RWPE1 (cell line): ENCODE results near the gene ATP2B3.

Source experiments
- CTCF ChIA-PET: fragments of 350-600 bp; sonication (Branson Sonifier 250); formaldehyde crosslinking; extraction: SDS; loops from one replicate; lab custom pipeline; 2021; lab: Yijun Ruan, JAX
- POLR2A ChIA-PET: fragments of 400-600 bp; formaldehyde crosslinking; extraction: SDS; loops from one replicate; lab custom pipeline; 2020; ENCODE audit warnings: antibody characterized with exemption; ENCODE audit not compliant: low non-redundant PET; lab: Yijun Ruan, JAX
- DNase-seq: peaks from one replicate; pipeline ENCODE4 v3.0.0; 2012; ENCODE audit warnings: low spot score
- H3K27ac ChIP-seq: fragments of 450-650 bp; 2 replicates; pipeline ENCODE4 v1.5.1; 2017
- TF ChIP-seq, protein P1 (sequence below): fragments of 450-650 bp; conservative IDR thresholded peaks from 2 replicates; pipeline ENCODE4 v1.5.1; 2017; ENCODE audit warnings: low read depth, mild to moderate bottlenecking

The ATP2B3 gene

GRCh38 chrX:153516073-153516472, 1.4 kb upstream of the ATP2B3 start:
- no peak for DNase-seq
- TF ChIP-seq, protein P1, sequence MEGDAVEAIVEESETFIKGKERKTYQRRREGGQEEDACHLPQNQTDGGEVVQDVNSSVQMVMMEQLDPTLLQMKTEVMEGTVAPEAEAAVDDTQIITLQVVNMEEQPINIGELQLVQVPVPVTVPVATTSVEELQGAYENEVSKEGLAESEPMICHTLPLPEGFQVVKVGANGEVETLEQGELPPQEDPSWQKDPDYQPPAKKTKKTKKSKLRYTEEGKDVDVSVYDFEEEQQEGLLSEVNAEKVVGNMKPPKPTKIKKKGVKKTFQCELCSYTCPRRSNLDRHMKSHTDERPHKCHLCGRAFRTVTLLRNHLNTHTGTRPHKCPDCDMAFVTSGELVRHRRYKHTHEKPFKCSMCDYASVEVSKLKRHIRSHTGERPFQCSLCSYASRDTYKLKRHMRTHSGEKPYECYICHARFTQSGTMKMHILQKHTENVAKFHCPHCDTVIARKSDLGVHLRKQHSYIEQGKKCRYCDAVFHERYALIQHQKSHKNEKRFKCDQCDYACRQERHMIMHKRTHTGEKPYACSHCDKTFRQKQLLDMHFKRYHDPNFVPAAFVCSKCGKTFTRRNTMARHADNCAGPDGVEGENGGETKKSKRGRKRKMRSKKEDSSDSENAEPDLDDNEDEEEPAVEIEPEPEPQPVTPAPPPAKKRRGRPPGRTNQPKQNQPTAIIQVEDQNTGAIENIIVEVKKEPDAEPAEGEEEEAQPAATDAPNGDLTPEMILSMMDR, result no peak
- no peak overlapping the region for H3K27ac ChIP-seq
- POLR2A ChIA-PET, result no interaction called here
- CTCF ChIA-PET, result no interaction called here

DNA sequence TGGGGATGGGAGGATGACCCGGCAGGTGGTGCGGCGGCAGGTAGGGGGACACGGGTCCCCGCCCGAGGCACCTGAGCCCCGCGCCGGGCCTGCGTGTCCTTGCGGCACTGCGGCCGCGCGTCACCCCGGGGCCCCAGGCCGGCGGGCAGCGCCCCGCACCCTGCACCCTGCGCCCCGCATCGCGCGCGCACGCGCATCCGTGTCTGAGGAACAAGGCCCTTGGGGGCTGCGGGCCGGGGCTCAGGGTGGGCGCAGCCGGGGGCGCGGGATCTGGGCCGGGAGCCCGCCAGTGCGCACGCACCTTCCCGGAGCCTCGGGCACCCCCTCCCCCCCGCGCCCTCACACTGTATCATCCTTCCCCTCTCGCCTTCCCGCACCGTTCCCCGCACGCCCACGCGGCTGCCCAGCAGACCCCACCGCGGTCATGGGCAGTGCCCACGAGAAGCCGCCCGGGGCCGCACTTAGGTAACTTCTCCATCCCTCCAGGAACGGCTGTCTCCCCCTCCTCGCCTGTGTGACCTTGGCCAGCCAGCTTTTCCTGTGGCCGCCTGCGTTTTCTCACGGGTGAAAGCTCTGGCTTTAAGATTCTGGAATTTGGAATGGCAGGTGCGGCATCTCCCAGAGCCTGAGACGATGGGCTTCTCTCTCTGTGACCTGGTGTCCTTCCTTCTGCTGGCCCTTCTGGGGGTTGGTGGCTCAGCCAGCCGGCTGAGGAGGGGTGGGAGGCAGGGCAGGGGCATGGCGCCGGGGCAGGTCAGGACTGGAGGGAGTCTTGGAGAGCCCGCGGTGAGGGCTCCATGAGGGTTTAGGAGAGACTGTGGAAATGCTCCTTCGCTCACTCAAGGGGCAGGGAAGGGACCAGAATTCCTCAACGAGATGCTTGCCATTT, 748 bp downstream of the ATP2B3 start:
- POLR2A ChIA-PET, result no interaction called here
- CTCF ChIA-PET, result no interaction called here
- TF ChIP-seq, protein P1, result no peak
- no peak overlapping the region for H3K27ac ChIP-seq
- DNase-seq, result no peak

DNA sequence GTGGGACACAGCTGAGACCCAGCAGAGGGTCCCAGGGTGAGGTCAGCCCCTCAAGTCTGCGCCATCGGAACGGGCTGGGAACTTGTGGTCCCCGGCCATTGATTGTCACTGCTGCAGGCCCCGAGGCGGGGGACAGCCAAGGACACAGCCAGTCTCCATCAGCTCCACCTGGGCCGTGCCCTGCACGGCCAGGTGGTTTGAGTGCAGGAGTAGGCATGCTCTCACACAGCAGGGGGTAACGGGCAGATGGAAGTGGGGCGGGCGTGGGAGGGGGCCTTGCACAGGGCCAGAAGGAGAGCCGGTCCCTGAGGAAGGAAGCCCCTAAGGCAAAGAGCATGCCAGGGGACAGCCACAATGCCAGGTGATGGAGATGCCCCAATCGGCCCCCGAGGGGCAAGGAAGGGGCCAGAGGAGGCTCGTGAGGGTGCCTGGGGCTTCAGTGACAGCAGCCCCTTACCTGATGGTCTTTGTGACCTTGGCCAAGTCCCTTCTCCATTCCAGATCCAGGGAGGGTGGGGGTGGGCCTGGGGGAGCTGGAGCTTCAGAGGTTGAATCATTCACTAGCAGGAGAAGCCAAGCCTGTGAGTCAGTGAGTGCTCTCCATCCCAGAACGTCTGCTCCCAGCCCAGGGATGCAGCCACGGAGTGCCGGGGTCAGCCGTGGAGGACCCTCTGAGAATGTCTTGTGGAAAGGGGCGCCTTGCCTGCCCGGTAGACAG, 2.3 kb downstream of the ATP2B3 start:
- DNase-seq, result peak; percentile 16
- CTCF ChIA-PET, result no interaction called here
- POLR2A ChIA-PET, result no interaction called here
- TF ChIP-seq, protein P1, result no peak
- no peak overlapping the region for H3K27ac ChIP-seq

GRCh38 chrX:153520287-153520917, 3.0 kb downstream of the ATP2B3 start:
- H3K27ac ChIP-seq, result no peak overlapping the region
- ChIA-PET POLR2A (no interaction called here), CTCF (no interaction called here)
- DNase-seq, result no peak
- TF ChIP-seq, protein P1, result no peak

GRCh38 chrX:153521034-153521433, 3.6 kb downstream of the ATP2B3 start:
- TF ChIP-seq, protein P1, result no peak
- ChIA-PET CTCF (no interaction called here), POLR2A (no interaction called here)
- H3K27ac ChIP-seq, result no peak overlapping the region
- no peak for DNase-seq

GRCh38 chrX:153522259-153522658, 4.8 kb downstream of the ATP2B3 start:
- ChIA-PET POLR2A (no interaction called here), CTCF (no interaction called here)
- TF ChIP-seq, protein P1, result no peak
- DNase-seq, result no peak
- H3K27ac ChIP-seq, result no peak overlapping the region
